ENCODE results near the gene FGF14.

Gene FGF14

GRCh38 chr13:101911752-101912151, 490.1 kb downstream of the FGF14 start:
- Histone ChIP-seq H3K27me3 (ENCODE audit: control insufficient read depth, insufficient read depth, low read length) (peaks cover 28% of the 10 kb centered on the region), H3K4me3 (ENCODE audit: low read depth, low read length) (no peak overlapping the region), H3K4me1 (ENCODE audit: control insufficient read depth, insufficient read depth, low read length) (peaks cover 9% of the 10 kb centered on the region; the same call in 1 of the 2 replicates), H3K9me3 (ENCODE audit: control insufficient read depth, insufficient read depth, low read length) (no peaks in the 10 kb centered on the region), H3K36me3 (ENCODE audit: control insufficient read depth, insufficient read depth, low read length) (no peaks in the 10 kb centered on the region), H3K27ac (ENCODE audit: low read depth, low read length) (no peak overlapping the region), H3K9ac (ENCODE audit: low read depth, low read length) (no peak overlapping the region)

DNA sequence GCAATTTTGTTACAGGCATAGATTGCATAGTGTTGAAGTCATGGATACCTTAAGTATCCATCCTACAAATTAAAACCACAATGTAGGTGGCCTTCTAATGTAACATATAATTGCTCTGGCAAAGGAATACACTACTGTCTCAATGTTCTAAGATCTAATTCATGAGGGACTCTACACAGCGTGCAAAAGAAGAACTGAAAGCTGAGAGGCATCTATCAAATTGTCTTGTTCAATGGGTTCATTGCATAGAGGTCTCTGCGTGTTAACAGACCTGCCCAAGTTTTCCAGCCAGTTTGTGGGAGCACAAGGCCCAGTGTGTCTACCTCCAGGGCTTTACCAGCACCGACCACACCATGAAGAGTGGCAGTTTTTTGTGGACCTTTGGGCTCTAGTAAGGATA, 498.0 kb downstream of the FGF14 start:
- H3K4me3 ChIP-seq (ENCODE audit: low read depth, low read length), result no peak overlapping the region
- no peak overlapping the region for H3K27ac ChIP-seq (ENCODE audit: low read depth, low read length)
- H3K9ac ChIP-seq (ENCODE audit: low read depth, low read length), result no peak overlapping the region
- no peaks in the 10 kb centered on the region for H3K27me3 ChIP-seq (ENCODE audit: control insufficient read depth, insufficient read depth, low read length)
- H3K36me3 ChIP-seq (ENCODE audit: control insufficient read depth, insufficient read depth, low read length), result no peaks in the 10 kb centered on the region
- no peaks in the 10 kb centered on the region for H3K9me3 ChIP-seq (ENCODE audit: control insufficient read depth, insufficient read depth, low read length)
- no peaks in the 10 kb centered on the region for H3K4me1 ChIP-seq (ENCODE audit: control insufficient read depth, insufficient read depth, low read length)

- no peak overlapping the region for H3K27ac ChIP-seq (ENCODE audit: low read depth, low read length)
- no peak overlapping the region for H3K9ac ChIP-seq (ENCODE audit: low read depth, low read length)
- H3K36me3 ChIP-seq (ENCODE audit: control insufficient read depth, insufficient read depth, low read length), result no peaks in the 10 kb centered on the region
- H3K4me3 ChIP-seq (ENCODE audit: low read depth, low read length), result no peak overlapping the region
- H3K9me3 ChIP-seq (ENCODE audit: control insufficient read depth, insufficient read depth, low read length), result no peaks in the 10 kb centered on the region
- no peaks in the 10 kb centered on the region for H3K4me1 ChIP-seq (ENCODE audit: control insufficient read depth, insufficient read depth, low read length)
- H3K27me3 ChIP-seq (ENCODE audit: control insufficient read depth, insufficient read depth, low read length), result no peaks in the 10 kb centered on the region
Measured at GRCh38 chr13:101898676-101899075, 503.2 kb downstream of the FGF14 start.

DNA sequence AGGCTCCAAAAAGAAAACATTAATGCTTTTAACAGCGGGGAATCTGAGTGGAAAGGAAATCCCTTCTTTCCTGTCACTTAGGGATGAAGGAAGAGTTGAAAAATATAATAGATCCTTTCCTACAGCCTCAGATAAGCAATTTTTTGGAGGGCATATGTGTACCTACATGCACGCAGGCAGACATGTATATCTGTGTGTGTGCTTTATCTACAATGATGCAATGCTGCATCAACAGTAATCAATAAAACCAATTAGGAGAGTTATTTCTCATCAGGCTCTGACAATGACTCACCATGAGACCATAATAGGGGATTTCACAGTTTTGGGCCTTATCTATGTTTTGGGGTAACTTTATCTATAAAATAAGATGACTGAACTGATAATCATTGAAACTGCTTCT, 505.3 kb downstream of the FGF14 start:
- Histone ChIP-seq H3K36me3 (ENCODE audit: control insufficient read depth, insufficient read depth, low read length) (no peaks in the 10 kb centered on the region), H3K4me3 (ENCODE audit: low read depth, low read length) (no peak overlapping the region), H3K4me1 (ENCODE audit: control insufficient read depth, insufficient read depth, low read length) (no peaks in the 10 kb centered on the region), H3K27me3 (ENCODE audit: control insufficient read depth, insufficient read depth, low read length) (no peaks in the 10 kb centered on the region), H3K9me3 (ENCODE audit: control insufficient read depth, insufficient read depth, low read length) (no peaks in the 10 kb centered on the region), H3K27ac (ENCODE audit: low read depth, low read length) (no peak overlapping the region), H3K9ac (ENCODE audit: low read depth, low read length) (no peak overlapping the region)

GRCh38 chr13:101893021-101893420, 508.8 kb downstream of the FGF14 start:
- Histone ChIP-seq H3K9me3 (ENCODE audit: control insufficient read depth, insufficient read depth, low read length) (no peaks in the 10 kb centered on the region), H3K27ac (ENCODE audit: low read depth, low read length) (no peak overlapping the region), H3K9ac (ENCODE audit: low read depth, low read length) (no peak overlapping the region), H3K4me1 (ENCODE audit: control insufficient read depth, insufficient read depth, low read length) (no peaks in the 10 kb centered on the region), H3K4me3 (ENCODE audit: low read depth, low read length) (no peak overlapping the region), H3K36me3 (ENCODE audit: control insufficient read depth, insufficient read depth, low read length) (no peaks in the 10 kb centered on the region), H3K27me3 (ENCODE audit: control insufficient read depth, insufficient read depth, low read length) (no peaks in the 10 kb centered on the region)

GRCh38 chr13:101892296-101892695, 509.6 kb downstream of the FGF14 start:
- no peak overlapping the region for H3K4me3 ChIP-seq (ENCODE audit: low read depth, low read length)
- H3K9me3 ChIP-seq (ENCODE audit: control insufficient read depth, insufficient read depth, low read length), result no peaks in the 10 kb centered on the region
- H3K27ac ChIP-seq (ENCODE audit: low read depth, low read length), result no peak overlapping the region
- no peak overlapping the region for H3K9ac ChIP-seq (ENCODE audit: low read depth, low read length)
- H3K4me1 ChIP-seq (ENCODE audit: control insufficient read depth, insufficient read depth, low read length), result no peaks in the 10 kb centered on the region
- H3K27me3 ChIP-seq (ENCODE audit: control insufficient read depth, insufficient read depth, low read length), result no peaks in the 10 kb centered on the region
- H3K36me3 ChIP-seq (ENCODE audit: control insufficient read depth, insufficient read depth, low read length), result no peaks in the 10 kb centered on the region

DNA sequence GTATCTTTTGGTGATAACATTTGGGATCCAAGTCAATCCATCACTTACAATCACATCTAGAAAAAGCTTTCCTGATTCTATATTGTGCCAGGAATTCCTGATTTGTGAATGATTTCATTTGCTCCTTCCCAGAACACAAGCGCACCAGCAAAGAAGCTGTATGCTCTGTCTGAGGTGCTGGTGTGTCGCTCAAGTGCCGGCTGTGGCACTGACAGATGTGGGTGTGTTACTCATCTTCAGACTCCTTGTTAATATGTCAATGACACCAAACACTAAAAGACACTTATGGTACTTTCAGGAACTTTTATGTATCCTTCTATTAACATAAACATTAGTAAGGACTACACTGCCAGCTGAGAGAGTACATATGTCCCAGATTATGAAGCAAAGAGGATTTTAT, 520.3 kb downstream of the FGF14 start:
- H3K27ac ChIP-seq (ENCODE audit: low read depth, low read length), result no peak overlapping the region
- H3K36me3 ChIP-seq (ENCODE audit: control insufficient read depth, insufficient read depth, low read length), result no peaks in the 10 kb centered on the region
- H3K27me3 ChIP-seq (ENCODE audit: control insufficient read depth, insufficient read depth, low read length), result no peaks in the 10 kb centered on the region; the same call in 1 of the 2 replicates
- no peaks in the 10 kb centered on the region for H3K4me1 ChIP-seq (ENCODE audit: control insufficient read depth, insufficient read depth, low read length)
- no peak overlapping the region for H3K4me3 ChIP-seq (ENCODE audit: low read depth, low read length)
- H3K9ac ChIP-seq (ENCODE audit: low read depth, low read length), result no peak overlapping the region
- no peaks in the 10 kb centered on the region for H3K9me3 ChIP-seq (ENCODE audit: control insufficient read depth, insufficient read depth, low read length)

DNA sequence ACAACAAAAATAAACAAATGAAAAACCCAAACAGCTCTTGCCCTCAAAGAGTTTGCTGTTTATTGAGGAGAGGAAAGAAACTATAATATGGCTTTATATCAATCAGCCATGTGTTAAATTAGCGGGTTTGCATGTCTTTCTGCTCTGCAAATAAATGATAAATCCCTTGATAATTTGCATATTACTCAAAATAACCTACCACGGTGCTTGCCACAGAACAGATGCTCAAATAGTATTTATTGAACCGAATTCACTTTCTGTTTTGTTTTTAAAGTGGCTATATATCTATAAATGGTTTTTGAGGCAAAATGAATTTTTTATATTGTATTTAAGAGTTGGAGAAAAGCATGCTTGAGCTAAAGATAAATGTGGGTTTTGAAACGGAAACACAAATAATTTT, 521.3 kb downstream of the FGF14 start:
- Histone ChIP-seq H3K27ac (ENCODE audit: low read depth, low read length) (no peak overlapping the region), H3K27me3 (ENCODE audit: control insufficient read depth, insufficient read depth, low read length) (no peaks in the 10 kb centered on the region; the same call in 1 of the 2 replicates), H3K9ac (ENCODE audit: low read depth, low read length) (no peak overlapping the region), H3K9me3 (ENCODE audit: control insufficient read depth, insufficient read depth, low read length) (no peaks in the 10 kb centered on the region), H3K4me1 (ENCODE audit: control insufficient read depth, insufficient read depth, low read length) (no peaks in the 10 kb centered on the region), H3K36me3 (ENCODE audit: control insufficient read depth, insufficient read depth, low read length) (no peaks in the 10 kb centered on the region), H3K4me3 (ENCODE audit: low read depth, low read length) (no peak overlapping the region)

GRCh38 chr13:101876951-101877350, 524.9 kb downstream of the FGF14 start:
- Histone ChIP-seq H3K9me3 (ENCODE audit: control insufficient read depth, insufficient read depth, low read length) (no peaks in the 10 kb centered on the region), H3K4me3 (ENCODE audit: low read depth, low read length) (no peak overlapping the region), H3K4me1 (ENCODE audit: control insufficient read depth, insufficient read depth, low read length) (no peaks in the 10 kb centered on the region), H3K27ac (ENCODE audit: low read depth, low read length) (no peak overlapping the region), H3K27me3 (ENCODE audit: control insufficient read depth, insufficient read depth, low read length) (no peaks in the 10 kb centered on the region; the same call in 1 of the 2 replicates), H3K36me3 (ENCODE audit: control insufficient read depth, insufficient read depth, low read length) (no peaks in the 10 kb centered on the region), H3K9ac (ENCODE audit: low read depth, low read length) (no peak overlapping the region)

- H3K36me3 ChIP-seq (ENCODE audit: control insufficient read depth, insufficient read depth, low read length), result no peaks in the 10 kb centered on the region
- no peak overlapping the region for H3K4me3 ChIP-seq (ENCODE audit: low read depth, low read length)
- H3K4me1 ChIP-seq (ENCODE audit: control insufficient read depth, insufficient read depth, low read length), result no peaks in the 10 kb centered on the region
- no peak overlapping the region for H3K27ac ChIP-seq (ENCODE audit: low read depth, low read length)
- no peaks in the 10 kb centered on the region for H3K9me3 ChIP-seq (ENCODE audit: control insufficient read depth, insufficient read depth, low read length)
- H3K9ac ChIP-seq (ENCODE audit: low read depth, low read length), result no peak overlapping the region
- H3K27me3 ChIP-seq (ENCODE audit: control insufficient read depth, insufficient read depth, low read length), result no peaks in the 10 kb centered on the region; the same call in 1 of the 2 replicates
Measured at GRCh38 chr13:101875717-101876393, 526.0 kb downstream of the FGF14 start.

GRCh38 chr13:101875091-101875490, 526.8 kb downstream of the FGF14 start:
- no peak overlapping the region for H3K4me3 ChIP-seq (ENCODE audit: low read depth, low read length)
- H3K36me3 ChIP-seq (ENCODE audit: control insufficient read depth, insufficient read depth, low read length), result no peaks in the 10 kb centered on the region
- H3K4me1 ChIP-seq (ENCODE audit: control insufficient read depth, insufficient read depth, low read length), result no peaks in the 10 kb centered on the region
- no peaks in the 10 kb centered on the region; the same call in 1 of the 2 replicates for H3K27me3 ChIP-seq (ENCODE audit: control insufficient read depth, insufficient read depth, low read length)
- H3K9ac ChIP-seq (ENCODE audit: low read depth, low read length), result no peak overlapping the region
- no peak overlapping the region for H3K27ac ChIP-seq (ENCODE audit: low read depth, low read length)
- no peaks in the 10 kb centered on the region for H3K9me3 ChIP-seq (ENCODE audit: control insufficient read depth, insufficient read depth, low read length)
